ENCODE measurements around the gene PAN3. TPM values are rescaled to one million over a fixed set of nuclear protein-coding genes. Genes with fewer than 3 reads are reported as not detected.

PAN3 gene
- total RNA-seq, 1 experiment from 2014 or later, result 24.8 TPM

DNA sequence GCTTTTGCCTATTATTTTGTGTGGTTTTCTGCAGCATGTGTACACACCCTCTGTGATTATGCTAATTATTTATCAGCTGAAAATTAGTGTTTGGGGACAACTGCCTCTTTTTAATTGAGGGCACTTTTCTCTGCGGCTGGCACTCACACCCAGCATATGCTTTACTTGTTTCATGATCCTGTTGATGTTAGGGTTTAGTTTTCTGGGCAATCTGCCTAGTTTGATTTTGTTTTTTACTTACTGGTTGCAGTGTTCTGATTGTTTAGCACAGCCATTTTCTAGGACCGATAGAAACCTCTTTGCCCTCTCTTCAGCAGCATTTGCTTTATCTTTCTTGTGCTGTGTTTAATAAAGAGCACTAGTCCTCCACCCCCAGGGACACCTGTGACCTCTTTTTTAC is 161.6 kb downstream of the PAN3 start:
- no peak for DNase-seq
- CTCF ChIA-PET, result interaction anchor here (0.6 kb wide), 1 partner anchor 10 kb away, joined by 6 read pairs; no protein-coding TSS in a partner anchor
- Mint-ChIP-seq H3K27me3 (ENCODE audit: unreplicated experiment) (no peaks in the 10 kb centered on the region), H3K36me3 (ENCODE audit: insufficient read depth, unreplicated experiment) (peaks cover 9% of the 10 kb centered on the region), H3K4me3 (ENCODE audit: low read depth, unreplicated experiment) (no peak overlapping the region), H3K9me3 (ENCODE audit: low read depth, unreplicated experiment) (no peaks in the 10 kb centered on the region), H3K27ac (ENCODE audit: unreplicated experiment) (no peak overlapping the region), H3K4me1 (ENCODE audit: low read depth, unreplicated experiment) (no peaks in the 10 kb centered on the region)
- BruUV-seq (replicated peaks), result no TSS peak
- intact Hi-C loops (cut with micrococcal nuclease; ENCODE audit: unreplicated experiment), result no loop called here
- TF ChIP-seq CTCF (IDR thresholded peaks at IDR 0.05; ENCODE audit: unreplicated experiment), result no peak

GRCh38 chr13:28301839-28302238 is 163.5 kb downstream of the PAN3 start:
- CTCF ChIA-PET, result no interaction called here
- no peak for TF ChIP-seq CTCF (IDR thresholded peaks at IDR 0.05; ENCODE audit: unreplicated experiment)
- BruUV-seq (replicated peaks), result no TSS peak
- H3K36me3 Mint-ChIP-seq (ENCODE audit: insufficient read depth, unreplicated experiment), result peaks cover 4% of the 10 kb centered on the region
- H3K4me1 Mint-ChIP-seq (ENCODE audit: low read depth, unreplicated experiment), result no peaks in the 10 kb centered on the region
- no peak overlapping the region for H3K4me3 Mint-ChIP-seq (ENCODE audit: low read depth, unreplicated experiment)
- no peaks in the 10 kb centered on the region for H3K9me3 Mint-ChIP-seq (ENCODE audit: low read depth, unreplicated experiment)
- DNase-seq, result no peak
- peaks cover 14% of the 10 kb centered on the region for H3K27me3 Mint-ChIP-seq (ENCODE audit: unreplicated experiment)
- intact Hi-C loops (cut with micrococcal nuclease; ENCODE audit: unreplicated experiment), result no loop called here
- H3K27ac Mint-ChIP-seq (ENCODE audit: unreplicated experiment), result no peak overlapping the region

GRCh38 chr13:28306325-28306724 is 168.0 kb downstream of the PAN3 start:
- CTCF ChIA-PET, result no interaction called here
- intact Hi-C loops (cut with micrococcal nuclease; ENCODE audit: unreplicated experiment), result no loop called here
- Mint-ChIP-seq H3K27ac (ENCODE audit: unreplicated experiment) (no peak overlapping the region), H3K36me3 (ENCODE audit: insufficient read depth, unreplicated experiment) (no peaks in the 10 kb centered on the region), H3K9me3 (ENCODE audit: low read depth, unreplicated experiment) (no peaks in the 10 kb centered on the region), H3K4me3 (ENCODE audit: low read depth, unreplicated experiment) (no peak overlapping the region), H3K27me3 (ENCODE audit: unreplicated experiment) (peaks cover 14% of the 10 kb centered on the region), H3K4me1 (ENCODE audit: low read depth, unreplicated experiment) (no peaks in the 10 kb centered on the region)
- no peak for TF ChIP-seq CTCF (IDR thresholded peaks at IDR 0.05; ENCODE audit: unreplicated experiment)
- no peak for DNase-seq
- BruUV-seq (replicated peaks), result no TSS peak

DNA sequence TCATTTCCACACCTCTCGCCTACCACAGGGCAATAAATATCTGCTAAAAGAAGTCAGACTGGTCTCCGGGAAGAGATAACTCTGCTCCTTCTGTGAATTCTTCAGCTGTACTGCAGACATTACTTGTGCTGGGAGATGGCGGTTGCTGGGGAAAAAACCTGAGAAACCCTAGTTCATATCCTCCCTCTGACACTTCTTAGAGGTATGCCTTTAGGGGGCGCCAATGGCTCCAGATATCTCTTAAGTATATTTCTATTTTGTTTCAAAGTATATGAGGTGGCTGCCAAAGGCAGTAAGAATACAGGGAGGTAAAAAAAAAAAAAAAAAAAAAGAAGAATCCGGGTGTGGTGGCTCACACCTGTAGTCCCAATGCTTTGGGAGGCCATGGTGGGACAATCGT is 175.2 kb downstream of the PAN3 start:
- H3K4me3 Mint-ChIP-seq (ENCODE audit: low read depth, unreplicated experiment), result no peak overlapping the region
- no TSS peak for BruUV-seq (replicated peaks)

More for the DNA sequence above, 175.2 kb downstream of the PAN3 start:
- no peaks in the 10 kb centered on the region for H3K27me3 Mint-ChIP-seq (ENCODE audit: unreplicated experiment)
- H3K36me3 Mint-ChIP-seq (ENCODE audit: insufficient read depth, unreplicated experiment), result no peaks in the 10 kb centered on the region
- H3K27ac Mint-ChIP-seq (ENCODE audit: unreplicated experiment), result no peak overlapping the region
- CTCF ChIA-PET, result no interaction called here
- DNase-seq, result no peak
- intact Hi-C loops (cut with micrococcal nuclease; ENCODE audit: unreplicated experiment), result loop anchor here (5.0 kb wide), 1 partner anchor 484 kb away; no protein-coding TSS in a partner anchor
- H3K4me1 Mint-ChIP-seq (ENCODE audit: low read depth, unreplicated experiment), result no peaks in the 10 kb centered on the region
- no peak for TF ChIP-seq CTCF (IDR thresholded peaks at IDR 0.05; ENCODE audit: unreplicated experiment)
- no peaks in the 10 kb centered on the region for H3K9me3 Mint-ChIP-seq (ENCODE audit: low read depth, unreplicated experiment)

Data from Calu3 (cell line).